HG02571 (cell line): ENCODE measurements around the gene SPOCK3.
"Not testable (repeated sequence)": the region's sequence is repeated elsewhere in the genome, so short reads cannot be mapped to it uniquely, and the experiment has no call there.

Experiments
- ATAC-seq: cut with Tn5 transposase; IDR thresholded peaks from one replicate; pipeline ENCODE4 v1.9.1; 2021; ENCODE audit warnings: mild to moderate bottlenecking, moderate library complexity; ENCODE audit not compliant: unreplicated experiment

The SPOCK3 gene

DNA sequence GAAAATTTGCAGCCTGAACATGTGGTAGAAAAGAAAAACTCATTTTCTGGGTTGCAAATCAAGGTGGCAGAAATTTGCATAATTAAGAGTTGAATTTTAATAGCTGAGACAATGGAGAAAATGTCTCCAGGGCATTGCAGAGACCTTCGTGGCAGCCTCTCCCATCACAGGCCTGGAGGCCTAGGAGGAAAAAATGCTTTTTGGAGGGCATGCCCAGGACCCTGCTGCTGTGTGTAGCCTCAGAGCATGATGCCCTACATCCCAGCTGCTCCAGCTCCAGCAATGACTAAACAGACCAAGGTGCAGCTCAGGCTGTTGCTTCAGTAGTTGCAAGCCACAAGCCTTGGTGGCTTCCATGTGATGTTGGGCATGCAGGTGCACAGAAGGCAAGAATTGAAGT lies 266.1 kb downstream of the SPOCK3 start:
- ATAC-seq: not testable (repeated sequence)

- no peak for ATAC-seq
Measured at GRCh38 chr4:166965562-166965961, 268.7 kb downstream of the SPOCK3 start.

- ATAC-seq: no peak
Measured at GRCh38 chr4:166957451-166957850, 276.8 kb downstream of the SPOCK3 start.

DNA sequence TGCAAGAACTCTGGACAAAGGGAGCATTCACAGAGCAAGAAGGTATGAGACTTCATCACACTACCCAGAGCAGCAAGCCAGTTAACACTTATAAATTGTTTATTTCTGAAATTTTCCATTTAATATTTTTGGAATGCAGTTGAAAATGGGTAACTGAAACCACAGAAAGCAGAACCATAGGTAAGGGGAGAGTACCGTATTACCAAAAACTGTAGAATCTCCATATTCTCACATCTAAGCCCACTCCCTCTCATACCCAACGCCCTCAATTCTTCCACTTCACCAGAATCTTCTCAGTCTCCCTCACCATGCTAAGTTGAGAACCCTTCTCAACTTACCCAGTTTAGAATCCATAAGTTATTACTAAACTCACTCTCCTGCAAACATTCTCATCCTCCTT lies 277.8 kb downstream of the SPOCK3 start:
- no peak for ATAC-seq

DNA sequence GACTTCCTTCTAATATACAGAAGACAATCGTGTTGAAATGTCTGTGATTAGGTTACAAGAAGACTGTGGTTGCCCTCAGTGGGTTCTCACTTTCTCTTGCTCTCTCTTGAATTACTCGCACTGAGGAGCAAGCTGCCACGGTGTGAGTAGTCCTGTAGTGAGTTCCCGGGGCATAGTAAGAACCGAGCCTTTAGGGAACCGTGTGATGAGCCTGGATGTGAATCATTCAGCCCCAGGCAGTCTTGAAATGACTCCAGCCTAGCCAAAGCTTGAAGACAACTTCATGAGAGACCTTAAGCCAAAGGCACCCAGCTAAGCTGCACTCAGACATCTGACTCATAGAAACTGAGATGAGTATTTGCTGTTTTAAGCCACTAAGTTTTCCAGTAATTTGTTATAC lies 292.7 kb downstream of the SPOCK3 start:
- peak; percentile 62 for ATAC-seq

DNA sequence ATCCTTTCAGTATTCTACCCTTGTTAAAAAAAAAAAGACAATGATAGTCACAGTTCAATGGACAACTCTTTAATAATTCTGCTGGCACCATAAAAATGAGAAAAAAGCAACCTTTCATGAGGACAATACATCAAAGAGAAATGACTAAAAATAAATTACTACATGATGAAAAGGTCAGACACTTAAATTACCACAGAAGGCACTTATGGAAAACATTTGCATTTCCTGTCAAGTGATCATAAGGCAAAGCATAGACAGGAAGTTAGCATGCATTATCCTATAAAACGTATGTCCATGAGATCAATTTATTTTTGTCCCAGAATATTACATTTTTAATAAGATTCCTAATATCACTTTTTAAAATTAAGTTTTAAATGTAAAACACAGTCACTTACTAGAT lies 303.8 kb downstream of the SPOCK3 start:
- no peak for ATAC-seq

GRCh38 chr4:166924424-166924823 lies 309.9 kb downstream of the SPOCK3 start:
- ATAC-seq: no peak

DNA sequence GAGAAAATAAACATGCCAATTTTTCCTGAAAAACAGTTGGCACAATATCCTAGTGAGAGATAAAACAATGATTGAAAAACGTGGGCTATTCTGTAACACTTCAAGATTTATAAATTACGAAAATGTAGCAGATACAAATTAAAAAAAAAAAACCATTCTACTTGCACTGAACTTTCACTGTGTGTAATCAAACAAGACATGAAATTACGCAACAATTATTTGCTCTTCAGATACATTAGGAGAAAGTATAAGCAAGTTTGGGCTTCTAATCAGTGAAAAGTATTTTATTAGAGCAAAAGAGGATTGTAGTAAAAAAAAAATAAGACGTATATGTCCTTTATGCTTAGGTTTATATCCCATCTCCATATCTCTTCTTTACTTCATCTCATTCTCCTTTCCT lies 320.4 kb downstream of the SPOCK3 start:
- no peak for ATAC-seq

- ATAC-seq: no peak
Measured at GRCh38 chr4:166903408-166903807, 330.9 kb downstream of the SPOCK3 start.

DNA sequence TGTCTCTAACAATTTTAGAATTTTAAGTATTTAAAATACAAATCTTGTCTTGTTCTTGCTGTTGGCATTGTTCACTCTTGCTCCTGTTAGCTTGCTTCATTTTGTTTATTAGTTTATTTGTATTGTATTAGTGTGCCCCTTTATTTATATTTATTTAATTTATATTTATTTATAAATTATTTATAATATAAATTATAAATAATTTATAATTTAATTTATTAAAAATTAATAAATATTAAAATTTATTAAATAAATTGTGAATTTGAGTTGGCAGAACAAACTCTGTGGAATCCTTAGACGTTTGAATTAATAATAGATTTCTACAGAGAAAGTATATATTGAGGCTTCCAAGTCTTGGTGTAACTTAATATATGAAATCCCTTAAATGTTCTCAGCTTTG lies 331.4 kb downstream of the SPOCK3 start:
- ATAC-seq: no peak

- ATAC-seq: no peak
Measured at GRCh38 chr4:166896254-166896653, 338.0 kb downstream of the SPOCK3 start.

DNA sequence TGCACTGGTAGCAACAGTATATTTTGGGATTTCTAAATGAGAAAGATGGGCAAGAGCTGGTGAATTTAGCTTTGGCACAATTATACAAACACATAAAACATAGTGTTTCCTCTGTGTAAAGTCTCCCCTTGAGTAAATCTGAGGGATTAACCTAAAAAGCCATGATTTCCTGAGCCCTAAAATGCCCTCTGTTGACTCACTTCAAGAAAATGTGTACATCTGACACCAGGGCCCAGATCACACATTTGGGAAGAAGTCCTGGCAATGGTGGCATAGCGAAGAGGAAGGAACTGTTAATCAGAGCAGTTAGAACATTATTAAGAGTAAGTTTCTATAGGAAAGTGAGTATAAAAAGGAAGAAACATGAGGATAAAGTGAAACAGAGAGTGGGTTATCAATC lies 338.5 kb downstream of the SPOCK3 start:
- ATAC-seq: no peak

- no peak for ATAC-seq
Measured at GRCh38 chr4:166887457-166887856, 346.8 kb downstream of the SPOCK3 start.

DNA sequence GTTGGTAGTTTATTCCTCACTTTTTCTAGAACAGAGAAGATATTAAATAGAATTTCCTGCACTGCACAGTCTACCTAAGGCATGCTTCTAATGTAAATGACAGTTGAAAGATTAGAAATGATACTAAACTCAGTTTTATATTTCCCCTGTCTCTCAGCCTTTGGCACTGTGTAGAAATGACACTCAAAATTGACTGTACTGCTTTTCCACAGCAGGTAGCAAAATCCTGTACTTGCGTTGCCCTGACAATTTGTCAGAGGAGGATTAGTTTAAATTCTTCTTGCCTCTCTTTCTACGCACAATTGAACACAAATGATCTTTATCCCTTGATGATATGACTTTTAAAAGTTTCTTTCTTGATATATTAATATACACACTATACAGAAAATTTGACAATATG lies 347.6 kb downstream of the SPOCK3 start:
- no peak for ATAC-seq

DNA sequence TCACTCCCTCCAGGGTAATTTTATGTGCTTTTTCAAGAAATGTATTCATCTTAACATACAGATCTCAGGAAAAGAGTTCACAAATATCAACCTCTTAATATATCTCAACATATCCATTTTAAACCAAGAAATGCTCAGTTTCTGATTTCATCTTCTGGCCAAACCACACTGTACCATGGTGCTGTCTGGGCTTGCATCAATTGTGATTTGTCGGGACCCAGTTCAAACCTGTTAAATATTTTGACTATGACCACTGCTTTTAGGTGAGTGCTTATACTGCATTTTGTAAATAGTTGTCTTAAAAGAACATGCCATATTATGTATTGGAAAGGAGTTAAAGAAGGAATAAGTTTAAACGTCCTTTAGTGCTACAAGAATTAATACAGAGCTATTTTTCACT lies 352.1 kb downstream of the SPOCK3 start:
- no peak for ATAC-seq

DNA sequence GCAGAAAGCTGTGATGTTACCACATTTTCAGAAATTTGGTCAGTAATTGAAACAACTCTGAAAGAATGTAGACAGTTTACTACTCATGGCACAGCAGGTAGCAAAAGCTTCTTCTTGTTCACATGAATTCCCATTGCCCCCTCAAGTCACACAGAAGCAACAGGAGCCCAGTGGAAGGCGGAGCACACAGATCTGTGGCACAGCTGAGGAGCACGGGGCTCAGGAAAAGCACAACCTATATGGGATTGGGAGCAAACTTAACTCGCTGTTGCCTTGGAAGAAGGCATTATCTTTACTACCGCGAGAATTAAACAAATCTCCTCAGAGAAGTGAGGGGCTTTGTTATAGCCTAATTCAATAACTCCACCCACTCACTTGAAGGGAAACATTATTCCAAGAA lies 358.5 kb downstream of the SPOCK3 start:
- ATAC-seq: no peak

- ATAC-seq: no peak
Measured at GRCh38 chr4:166862032-166862431, 372.3 kb downstream of the SPOCK3 start.

GRCh38 chr4:166850398-166850797 lies 383.9 kb downstream of the SPOCK3 start:
- not testable (repeated sequence) for ATAC-seq

- ATAC-seq: peak; percentile 41
Measured at GRCh38 chr4:166846939-166847338, 387.4 kb downstream of the SPOCK3 start.

DNA sequence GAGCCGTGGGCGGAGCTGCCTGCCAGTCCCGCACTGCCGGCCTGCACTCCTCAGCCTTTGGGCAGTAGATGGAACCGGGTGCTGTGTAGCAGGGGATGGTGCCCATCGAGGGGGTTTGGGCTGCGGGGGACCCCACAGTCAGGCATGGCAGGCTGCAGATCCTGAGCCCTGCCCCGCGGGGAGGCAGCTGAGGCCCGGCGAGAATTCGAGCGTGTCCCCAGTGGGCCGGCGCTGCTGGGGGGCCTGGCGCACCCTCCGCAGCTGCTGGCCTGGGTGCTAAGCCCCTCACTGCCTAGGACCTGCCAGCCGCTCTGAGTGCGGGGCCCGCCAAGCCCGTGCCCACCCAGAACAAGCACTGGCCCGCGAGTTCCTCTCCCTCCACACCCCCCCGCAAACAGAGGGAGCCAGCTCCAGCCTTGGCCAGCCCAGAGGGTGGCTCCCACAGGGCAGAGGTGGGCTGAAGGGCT lies 391.5 kb downstream of the SPOCK3 start:
- no peak for ATAC-seq

- ATAC-seq: peak; percentile 80
Measured at GRCh38 chr4:166839615-166840251, 394.6 kb downstream of the SPOCK3 start.

GRCh38 chr4:166838975-166839614 lies 395.2 kb downstream of the SPOCK3 start:
- peak; percentile 48 for ATAC-seq

DNA sequence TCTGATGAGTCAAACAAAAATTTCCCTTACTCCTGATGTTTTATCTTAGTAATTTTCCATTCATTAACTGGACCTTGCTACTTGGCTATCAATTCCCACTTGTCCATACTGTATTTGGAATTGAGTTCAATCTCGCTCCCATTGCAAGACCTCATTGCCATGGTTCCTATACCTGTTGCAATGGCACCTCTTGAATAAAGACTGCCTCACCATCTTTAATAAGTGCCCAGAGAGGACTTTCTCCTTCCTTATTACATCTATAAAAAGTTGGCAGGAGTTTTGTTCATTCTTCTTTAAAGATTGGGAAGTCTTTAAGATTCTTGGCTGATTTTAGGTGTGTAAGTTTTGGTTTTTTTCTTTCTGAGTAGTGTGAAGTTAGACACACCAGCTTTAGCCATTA lies 397.4 kb downstream of the SPOCK3 start:
- no peak for ATAC-seq
